ENCODE data around the gene MEIOSIN. TPM values are rescaled to one million over a fixed set of nuclear protein-coding genes. Genes with fewer than 3 reads are reported as not detected.

MEIOSIN gene
- total and polyA plus RNA-seq, 2 of the 4 experiments (the other 2 are of a cell fraction), result not detected

DNA sequence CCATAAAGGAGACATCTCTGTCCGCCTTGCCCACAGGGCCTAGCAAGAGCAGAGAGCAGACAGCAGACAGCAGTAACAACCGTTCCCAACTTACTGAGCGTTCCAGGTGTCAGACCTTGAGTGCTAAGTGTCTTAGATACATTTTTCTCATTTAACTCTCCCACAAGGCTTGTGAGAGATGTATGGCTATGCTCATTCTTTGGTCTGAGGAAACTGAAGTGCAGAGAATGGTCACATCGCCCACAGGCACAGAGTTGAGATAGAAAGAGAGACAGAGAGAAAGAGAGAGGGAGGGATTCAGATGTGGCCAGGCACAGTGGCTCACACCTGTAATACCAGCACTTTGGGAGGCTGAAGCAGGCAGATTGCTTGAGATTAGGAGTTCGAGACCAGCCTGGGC, 14.3 kb downstream of the MEIOSIN start:
- Histone ChIP-seq H3K9me3 (ENCODE audit: control insufficient read depth, insufficient read depth, low read length) (no peaks in the 10 kb centered on the region), H4K5ac (ENCODE audit: low read depth, low read length) (no peak overlapping the region), H3K14ac (replicated peaks; ENCODE audit: low read depth, low read length) (no peak overlapping the region), H2BK15ac (ENCODE audit: low read depth, low read length) (no peak overlapping the region), H2AK9ac (replicated peaks; ENCODE audit: low read depth, low read length, poor library complexity) (no peak overlapping the region), H3K36me3 (ENCODE audit: control insufficient read depth, insufficient read depth, low read length) (no peaks in the 10 kb centered on the region), H3K18ac (ENCODE audit: low read depth, low read length) (no peak overlapping the region), H3K9ac (ENCODE audit: low read depth, low read length) (no peak overlapping the region), H3K27me3 (ENCODE audit: control insufficient read depth, insufficient read depth, low read length) (peaks cover 22% of the 10 kb centered on the region), H2BK20ac (ENCODE audit: low read depth, low read length) (no peak overlapping the region), H3K4ac (ENCODE audit: low read depth, low read length) (no peak overlapping the region), H2BK120ac (ENCODE audit: low read depth, low read length) (no peak overlapping the region), H3K4me3 (ENCODE audit: insufficient read depth, low read depth, low read length) (no peak overlapping the region), H3K79me1 (ENCODE audit: low read depth in 1 of 2, low read length in 2 of 2) (no peaks in the 10 kb centered on the region), H3K23ac (ENCODE audit: low read depth, low read length) (no peak overlapping the region), H4K20me1 (ENCODE audit: insufficient read depth, low read length) (no peaks in the 10 kb centered on the region), H3K4me1 (ENCODE audit: control insufficient read depth, insufficient read depth, low read length) (no peaks in the 10 kb centered on the region), H4K91ac (ENCODE audit: insufficient read depth, low read depth, low read length) (no peak overlapping the region), H2AFZ (replicated peaks; ENCODE audit: low read length, poor library complexity) (no peak overlapping the region), H3K27ac (ENCODE audit: insufficient read depth, low read length) (no peak overlapping the region), H3K9me1 (ENCODE audit: insufficient read depth, low read length) (no peaks in the 10 kb centered on the region), H3K56ac (ENCODE audit: extremely low read depth, insufficient read depth, low read length) (no peak overlapping the region), H2AK5ac (ENCODE audit: low read depth, low read length) (no peak overlapping the region), H3K4me2 (ENCODE audit: low read depth, low read length) (no peak overlapping the region), H2BK5ac (ENCODE audit: low read depth, low read length, poor library complexity, severe bottlenecking) (no peak overlapping the region), H4K8ac (ENCODE audit: low read depth in 2 of 2, low read length in 2 of 2) (no peak overlapping the region)
- ATAC-seq (ENCODE audit: low read depth), result no peak
- no CpG with 5 or more reads among the region's 5 CpGs for WGBS, 2 experiments (ENCODE audit: extremely low coverage in 2 of 2, insufficient read length in 1 of 2)
- intact Hi-C loops (cut with micrococcal nuclease), result no loop called here
- BruUV-seq (replicated peaks), result no TSS peak
- dilution Hi-C loops (cut with HindIII; ENCODE audit: low sequenced_read_pairs, unreplicated experiment), result no loop called here
- no peak for TF ChIP-seq MXI1 (IDR thresholded peaks at IDR 0.05; ENCODE audit: borderline replicate concordance, low read depth, low read length)
- TF ChIP-seq POLR2A (IDR thresholded peaks at IDR 0.05; ENCODE audit: low read depth, low read length), result no peak
- TF ChIP-seq RCOR1 (IDR thresholded peaks at IDR 0.05; ENCODE audit: insufficient replicate concordance, low read length), result no peak
- TF ChIP-seq, protein P1, sequence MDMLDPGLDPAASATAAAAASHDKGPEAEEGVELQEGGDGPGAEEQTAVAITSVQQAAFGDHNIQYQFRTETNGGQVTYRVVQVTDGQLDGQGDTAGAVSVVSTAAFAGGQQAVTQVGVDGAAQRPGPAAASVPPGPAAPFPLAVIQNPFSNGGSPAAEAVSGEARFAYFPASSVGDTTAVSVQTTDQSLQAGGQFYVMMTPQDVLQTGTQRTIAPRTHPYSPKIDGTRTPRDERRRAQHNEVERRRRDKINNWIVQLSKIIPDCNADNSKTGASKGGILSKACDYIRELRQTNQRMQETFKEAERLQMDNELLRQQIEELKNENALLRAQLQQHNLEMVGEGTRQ (IDR thresholded peaks at IDR 0.05; ENCODE audit: low read depth, low read length), result no peak
- no peak for TF ChIP-seq CEBPB (IDR thresholded peaks at IDR 0.05; ENCODE audit: low read depth, low read length)
- no peak for TF ChIP-seq SMC3 (IDR thresholded peaks at IDR 0.05; ENCODE audit: low read depth, low read length)
- no peak for TF ChIP-seq MAZ (IDR thresholded peaks at IDR 0.05; ENCODE audit: borderline replicate concordance, low read depth, low read length)
- TF ChIP-seq NFE2L2 (IDR thresholded peaks at IDR 0.05; ENCODE audit: low read depth, low read length), result no peak
- TF ChIP-seq, protein P2, sequence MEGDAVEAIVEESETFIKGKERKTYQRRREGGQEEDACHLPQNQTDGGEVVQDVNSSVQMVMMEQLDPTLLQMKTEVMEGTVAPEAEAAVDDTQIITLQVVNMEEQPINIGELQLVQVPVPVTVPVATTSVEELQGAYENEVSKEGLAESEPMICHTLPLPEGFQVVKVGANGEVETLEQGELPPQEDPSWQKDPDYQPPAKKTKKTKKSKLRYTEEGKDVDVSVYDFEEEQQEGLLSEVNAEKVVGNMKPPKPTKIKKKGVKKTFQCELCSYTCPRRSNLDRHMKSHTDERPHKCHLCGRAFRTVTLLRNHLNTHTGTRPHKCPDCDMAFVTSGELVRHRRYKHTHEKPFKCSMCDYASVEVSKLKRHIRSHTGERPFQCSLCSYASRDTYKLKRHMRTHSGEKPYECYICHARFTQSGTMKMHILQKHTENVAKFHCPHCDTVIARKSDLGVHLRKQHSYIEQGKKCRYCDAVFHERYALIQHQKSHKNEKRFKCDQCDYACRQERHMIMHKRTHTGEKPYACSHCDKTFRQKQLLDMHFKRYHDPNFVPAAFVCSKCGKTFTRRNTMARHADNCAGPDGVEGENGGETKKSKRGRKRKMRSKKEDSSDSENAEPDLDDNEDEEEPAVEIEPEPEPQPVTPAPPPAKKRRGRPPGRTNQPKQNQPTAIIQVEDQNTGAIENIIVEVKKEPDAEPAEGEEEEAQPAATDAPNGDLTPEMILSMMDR (conservative IDR thresholded peaks at IDR 0.05; ENCODE audit: low read depth, low read length), result no peak
- no peak for TF ChIP-seq CHD1 (IDR thresholded peaks at IDR 0.05; ENCODE audit: low read depth, low read length)
- TF ChIP-seq RFX5 (IDR thresholded peaks at IDR 0.05; ENCODE audit: low read depth, low read length), result no peak
- TF ChIP-seq BHLHE40 (IDR thresholded peaks at IDR 0.05; ENCODE audit: low read depth, low read length), result no peak
- no peak for TF ChIP-seq MAFK (IDR thresholded peaks at IDR 0.05; ENCODE audit: low read depth, low read length)
- TF ChIP-seq, protein P3, sequence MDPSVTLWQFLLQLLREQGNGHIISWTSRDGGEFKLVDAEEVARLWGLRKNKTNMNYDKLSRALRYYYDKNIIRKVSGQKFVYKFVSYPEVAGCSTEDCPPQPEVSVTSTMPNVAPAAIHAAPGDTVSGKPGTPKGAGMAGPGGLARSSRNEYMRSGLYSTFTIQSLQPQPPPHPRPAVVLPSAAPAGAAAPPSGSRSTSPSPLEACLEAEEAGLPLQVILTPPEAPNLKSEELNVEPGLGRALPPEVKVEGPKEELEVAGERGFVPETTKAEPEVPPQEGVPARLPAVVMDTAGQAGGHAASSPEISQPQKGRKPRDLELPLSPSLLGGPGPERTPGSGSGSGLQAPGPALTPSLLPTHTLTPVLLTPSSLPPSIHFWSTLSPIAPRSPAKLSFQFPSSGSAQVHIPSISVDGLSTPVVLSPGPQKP (IDR thresholded peaks at IDR 0.05; ENCODE audit: borderline replicate concordance, low read depth, low read length), result no peak
- no peak for TF ChIP-seq FOS (IDR thresholded peaks at IDR 0.05; ENCODE audit: low read depth, low read length)
- no peak for TF ChIP-seq RAD21 (IDR thresholded peaks at IDR 0.05; ENCODE audit: low read length)
- CTCF ChIA-PET, result no interaction called here
- no peak for DNase-seq
- in situ Hi-C loops (cut with MboI; ENCODE audit: low sequenced_read_pairs), result no loop called here
- POLR2A ChIA-PET (ENCODE audit: unreplicated experiment), result no interaction called here
